GM19468 (cell line): Measurements from ENCODE around the gene PREP.

ENCODE experiments used
- ATAC-seq: cut with Tn5 transposase; IDR thresholded peaks from one replicate; pipeline ENCODE4 v1.9.1; 2021; ENCODE audit warnings: mild to moderate bottlenecking, moderate library complexity, moderate number of reproducible peaks; ENCODE audit not compliant: unreplicated experiment; ENCODE audit errors: extremely low read depth

Gene PREP

DNA sequence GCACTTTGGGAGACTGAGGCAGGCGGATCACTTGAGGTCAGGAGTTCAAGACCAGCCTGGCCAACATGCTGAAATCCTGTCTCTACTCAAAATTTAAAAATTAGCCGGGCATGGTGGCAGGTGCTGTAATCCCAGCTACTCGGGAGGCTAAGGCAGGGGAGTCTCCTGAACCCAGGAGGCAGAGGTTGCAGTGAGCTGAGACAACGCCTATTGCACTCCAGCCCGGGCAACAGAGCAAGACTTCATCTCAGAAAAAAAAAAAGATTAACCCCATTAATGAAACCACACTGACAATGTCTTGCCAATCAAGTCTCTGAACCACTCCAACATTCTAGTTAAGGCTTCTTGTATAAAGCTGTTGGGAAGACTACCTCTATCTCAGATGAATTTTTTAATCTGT is 4.0 kb downstream of the PREP start:
- no peak for ATAC-seq

DNA sequence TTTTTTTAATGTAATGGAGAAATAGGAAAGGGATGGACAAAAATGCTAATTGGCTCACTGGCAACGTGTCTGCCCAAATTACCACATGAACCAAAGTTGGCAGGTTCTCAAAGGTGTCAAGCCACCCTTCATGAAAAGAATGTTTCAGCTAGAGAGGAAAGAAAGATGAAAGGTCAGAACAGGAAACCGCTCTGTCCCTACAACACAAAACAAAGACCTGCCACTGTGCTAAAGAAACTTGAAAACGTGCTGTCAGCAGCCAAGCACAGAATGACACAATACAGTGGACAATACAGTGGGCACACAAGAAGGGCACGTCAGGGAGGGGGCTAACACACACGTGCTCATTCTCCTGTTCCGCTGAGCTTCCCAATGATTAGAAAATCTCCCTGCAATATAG is 4.9 kb downstream of the PREP start:
- ATAC-seq = no peak

DNA sequence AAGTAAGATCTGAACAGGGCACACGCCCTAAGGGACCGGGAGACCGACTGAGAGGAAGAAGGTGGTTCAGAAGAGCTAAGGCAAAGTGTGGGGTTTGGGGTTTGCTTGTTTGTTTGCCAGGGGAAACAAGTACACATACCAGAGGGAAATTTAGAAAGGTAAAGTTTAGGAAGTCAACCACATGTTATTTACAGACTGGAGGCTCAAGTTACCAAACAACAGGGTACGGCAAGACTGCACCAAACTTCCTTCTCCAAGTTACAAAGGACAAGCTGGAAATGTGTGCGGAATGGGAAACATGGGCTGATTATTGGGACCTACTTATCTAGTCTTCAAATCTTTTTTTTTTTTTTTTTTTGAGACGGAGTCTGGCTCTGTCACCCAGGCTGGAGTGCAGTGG is 11.2 kb downstream of the PREP start:
- no peak for ATAC-seq

DNA sequence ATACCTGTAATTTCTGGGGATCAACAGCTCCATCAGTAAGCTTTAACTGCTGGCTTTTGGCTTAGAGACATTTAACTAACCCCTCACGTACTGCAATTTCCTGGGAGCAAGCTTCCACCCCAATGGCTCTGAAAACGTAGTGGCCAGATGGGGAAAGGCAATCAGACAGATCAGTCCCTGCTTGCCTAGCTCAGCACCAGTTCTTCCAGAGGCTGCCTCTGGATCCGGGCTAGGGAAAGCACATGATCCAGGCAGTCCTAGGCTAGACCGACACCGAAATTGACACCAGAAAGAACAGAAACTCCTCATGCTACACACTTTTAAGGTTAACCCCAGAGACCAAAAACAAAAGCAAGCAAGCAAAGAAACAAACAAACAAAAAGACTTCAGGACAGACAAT is 13.3 kb downstream of the PREP start:
- ATAC-seq = no peak

DNA sequence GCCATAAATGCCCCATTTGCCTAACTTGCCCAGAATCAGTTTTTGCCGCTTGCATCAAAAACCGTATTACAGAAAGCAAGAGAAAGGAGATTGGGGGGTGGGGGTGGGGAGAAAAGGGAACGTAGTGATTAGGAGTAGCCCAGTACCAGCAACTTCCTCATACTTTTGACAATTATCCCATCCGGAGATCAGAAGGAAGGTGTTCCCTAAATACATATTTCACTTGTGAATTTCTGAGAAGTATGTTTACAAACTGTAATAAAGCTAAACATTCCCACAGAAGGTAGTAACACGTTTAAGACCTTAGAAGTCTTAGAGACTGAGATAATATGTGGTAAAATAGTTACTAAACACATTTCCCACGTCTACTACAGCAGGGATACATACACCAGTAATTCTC is 14.5 kb downstream of the PREP start:
- no peak for ATAC-seq

DNA sequence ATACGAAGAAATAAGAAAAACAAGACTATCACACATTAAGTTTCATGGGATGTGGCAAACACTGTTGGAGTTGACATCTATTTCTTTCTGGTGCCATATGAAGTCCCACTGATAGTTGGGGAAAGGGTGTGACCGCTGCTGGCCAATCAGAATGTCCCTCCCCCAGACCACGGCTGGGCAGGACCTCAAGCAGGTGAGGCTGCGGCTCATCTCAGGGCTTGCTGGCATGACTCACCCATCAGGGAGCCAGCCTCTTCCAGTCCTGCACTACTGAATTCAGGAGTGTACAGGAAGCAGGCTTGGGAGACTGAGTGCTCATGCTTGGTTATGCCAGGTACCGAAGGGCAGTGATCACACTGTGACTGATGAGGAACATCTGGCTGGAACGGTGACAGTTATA is 18.9 kb downstream of the PREP start:
- ATAC-seq = no peak

DNA sequence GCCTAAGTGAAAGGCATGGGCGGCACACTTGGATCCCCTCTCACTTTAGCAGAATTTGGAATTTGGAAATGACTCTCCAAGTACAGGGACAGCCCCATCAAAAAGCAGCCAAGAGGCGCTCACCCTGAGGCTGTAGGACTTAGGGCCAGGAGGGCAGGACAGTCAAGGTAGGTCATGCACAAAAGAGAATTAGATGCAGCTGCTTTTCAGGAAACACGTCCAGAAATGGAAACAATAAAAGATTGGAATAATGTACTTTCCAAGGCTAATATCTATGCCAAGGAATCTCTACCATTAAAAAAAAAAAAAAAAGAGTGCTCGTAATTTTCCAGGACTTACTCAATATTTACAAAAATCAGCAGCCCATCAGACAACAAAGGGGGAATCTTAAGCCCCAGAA is 19.9 kb downstream of the PREP start:
- no peak for ATAC-seq

DNA sequence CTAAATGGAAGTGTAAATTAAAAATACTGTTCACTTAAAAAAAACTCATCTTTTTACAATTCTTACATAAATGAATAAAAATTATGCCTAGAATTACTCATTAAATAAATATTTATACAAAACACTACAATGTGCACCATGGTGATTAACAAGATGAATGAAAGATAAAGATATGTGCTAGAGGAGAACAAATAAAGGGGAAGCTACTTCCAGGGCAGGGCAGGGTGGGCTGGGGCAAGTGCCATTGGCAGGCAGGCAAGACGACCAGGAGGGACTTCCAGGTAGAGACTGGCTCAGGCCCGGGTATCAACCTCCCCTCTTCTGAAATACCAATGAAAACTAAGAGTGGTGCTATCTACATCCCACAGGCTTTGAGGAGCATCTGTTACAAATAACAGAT is 20.4 kb downstream of the PREP start:
- no peak for ATAC-seq

DNA sequence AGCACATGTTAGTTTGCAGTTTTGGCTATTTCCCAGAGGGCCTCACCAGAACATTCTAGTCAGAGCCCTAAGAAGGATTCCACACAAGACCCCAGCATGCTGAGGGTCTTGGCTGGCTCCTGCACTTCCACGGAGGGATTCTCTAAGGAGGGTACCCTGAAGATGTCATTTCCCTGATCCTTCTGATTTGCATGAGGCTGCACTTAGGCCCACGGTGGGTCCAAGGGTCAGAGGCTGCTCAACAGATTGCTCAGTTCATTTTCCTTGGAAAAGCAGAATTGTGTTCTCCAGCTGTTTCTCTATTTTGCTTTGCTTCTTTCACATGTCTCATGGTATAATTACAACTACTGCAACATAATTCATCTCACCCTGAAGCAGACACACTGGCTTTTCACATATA is 22.2 kb downstream of the PREP start:
- ATAC-seq = no peak

DNA sequence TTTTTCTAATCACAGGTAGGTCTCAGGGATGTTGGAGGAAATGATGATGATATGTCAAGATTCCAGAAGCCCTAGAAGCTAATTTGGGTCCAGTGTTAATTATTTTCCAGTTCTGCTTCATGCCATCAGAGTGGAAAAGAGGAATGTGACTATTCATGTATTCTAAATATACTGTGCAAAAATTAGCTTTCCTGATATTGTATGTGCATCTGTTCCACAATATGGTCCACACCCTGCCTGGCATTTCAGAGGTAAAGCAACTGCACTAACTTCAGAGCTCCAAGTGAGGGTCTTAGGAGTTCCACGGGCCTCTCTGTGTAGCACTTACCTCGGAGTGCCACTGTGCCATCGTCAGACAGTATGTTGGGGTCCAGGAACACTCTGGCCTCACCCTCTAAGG is 27.1 kb downstream of the PREP start:
- no peak for ATAC-seq

DNA sequence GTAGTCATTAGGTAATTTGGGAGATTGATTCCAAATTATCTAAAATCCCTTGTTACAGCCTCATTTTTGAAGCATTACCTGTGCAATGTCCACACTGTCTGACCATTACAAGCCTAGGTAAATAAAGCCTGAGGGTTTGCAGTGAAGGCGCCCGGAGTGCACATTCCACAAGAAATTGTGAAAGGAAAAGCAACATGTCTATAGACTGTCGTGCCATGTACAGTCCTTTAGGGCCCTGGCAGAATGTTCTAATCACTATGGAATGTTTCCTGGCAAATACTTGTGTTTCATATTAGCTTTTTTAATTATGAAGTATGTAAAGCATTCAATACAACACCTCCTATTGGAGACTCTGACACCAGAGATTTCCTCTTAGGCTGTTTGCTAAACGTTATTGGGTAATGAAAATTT is 28.9 kb downstream of the PREP start:
- ATAC-seq = no peak

DNA sequence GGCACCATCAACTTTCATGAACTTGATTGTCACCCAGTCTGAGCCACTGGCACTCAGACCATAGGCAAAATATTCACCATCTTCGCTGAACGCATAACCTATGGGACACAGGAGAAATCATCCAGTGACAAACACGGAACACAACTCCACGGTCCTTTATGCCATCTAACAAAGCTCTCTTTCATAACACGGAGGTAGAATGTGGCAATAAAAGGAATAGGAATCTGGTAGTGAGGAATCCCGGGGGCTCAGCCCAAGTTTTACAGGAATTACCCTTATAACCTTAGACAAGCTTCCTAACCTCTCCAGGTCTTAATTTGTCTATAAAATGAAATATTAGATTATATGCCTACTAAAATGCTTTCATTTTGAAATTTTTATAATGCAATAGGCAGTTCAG is 29.4 kb downstream of the PREP start:
- no peak for ATAC-seq

DNA sequence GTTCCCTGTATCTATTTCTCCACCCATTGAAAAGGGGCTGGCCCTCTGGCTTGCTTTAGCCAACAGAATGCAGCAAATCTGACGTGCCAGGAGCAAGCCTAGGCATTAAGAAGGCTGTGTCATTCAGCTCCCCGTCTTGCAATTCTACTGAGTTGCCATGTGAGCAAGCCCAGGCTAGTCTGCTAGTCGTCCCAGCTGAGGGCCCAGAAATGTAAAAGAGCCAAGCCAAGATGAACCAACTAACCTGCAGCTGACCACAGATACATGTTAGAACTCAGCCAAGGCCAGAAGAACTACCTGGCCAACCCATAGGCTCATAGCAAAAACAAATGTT is 30.1 kb downstream of the PREP start:
- ATAC-seq = no peak

DNA sequence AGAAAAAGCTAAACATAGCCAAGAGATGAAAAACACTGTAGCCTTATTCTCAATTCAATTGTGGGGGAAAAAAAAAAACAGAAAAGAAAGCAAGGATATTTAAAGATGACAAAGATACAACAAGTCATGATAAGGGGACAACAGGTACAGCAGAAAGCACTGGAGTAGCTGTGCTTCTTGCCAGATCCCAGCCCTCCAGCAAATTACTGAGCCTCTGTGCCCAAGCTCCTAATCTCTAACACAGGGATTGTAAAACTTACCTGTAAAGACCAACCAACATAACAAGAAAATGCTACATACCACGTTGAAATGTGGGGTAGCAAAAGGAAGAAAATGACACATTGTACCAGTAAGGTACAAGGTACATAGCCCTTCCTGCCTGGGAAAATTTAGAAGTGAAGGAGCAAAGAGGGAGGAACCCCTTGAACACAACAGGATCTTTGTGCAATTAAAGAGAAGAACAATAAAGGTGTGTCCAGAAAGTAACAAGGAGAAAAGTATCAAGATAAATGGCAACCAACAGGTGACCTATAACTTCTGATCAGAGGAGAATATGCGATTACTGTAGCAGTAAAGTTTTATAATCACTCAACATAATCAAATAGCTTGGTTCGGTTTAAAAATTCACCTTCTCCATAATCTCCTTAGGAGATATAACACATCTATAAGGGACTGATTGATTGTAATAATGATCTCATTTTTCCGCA is 30.6 kb downstream of the PREP start:
- ATAC-seq = no peak

DNA sequence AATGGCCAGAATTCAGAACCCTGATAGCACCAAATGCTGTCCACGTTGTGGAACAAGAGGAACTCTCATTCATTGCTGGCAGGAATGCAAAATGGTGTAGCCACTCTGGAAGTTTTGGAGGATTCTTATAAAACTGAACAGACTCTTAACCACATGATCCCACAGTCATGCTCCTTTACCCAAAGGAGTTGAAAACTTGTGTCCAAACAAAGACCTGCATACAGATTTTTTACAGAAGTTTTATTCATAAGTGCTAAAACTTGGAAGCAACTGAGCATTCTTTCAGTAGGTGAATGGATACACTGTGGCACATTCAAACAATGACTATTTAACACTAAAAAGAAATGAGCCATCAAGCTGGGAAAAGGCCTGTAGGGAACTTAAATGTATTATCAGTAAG is 32.5 kb downstream of the PREP start:
- ATAC-seq = no peak

DNA sequence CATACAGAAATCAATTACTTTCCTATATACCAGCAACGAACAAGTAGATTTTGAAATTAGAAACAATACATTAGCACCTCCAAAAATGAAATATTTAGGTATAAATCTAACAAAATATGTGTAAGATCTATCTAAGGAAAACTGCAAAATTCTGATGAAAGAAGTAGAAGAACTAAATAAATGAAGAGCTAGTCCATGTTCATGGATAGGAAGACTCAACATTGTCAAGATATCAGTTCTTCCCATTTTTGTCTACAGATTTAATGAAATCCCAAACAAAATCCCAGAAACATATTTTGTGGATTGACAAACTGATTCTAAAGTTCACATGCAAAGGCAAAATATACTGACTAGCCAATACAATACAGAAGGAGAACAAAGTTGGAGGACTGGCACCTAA is 33.7 kb downstream of the PREP start:
- no peak for ATAC-seq

DNA sequence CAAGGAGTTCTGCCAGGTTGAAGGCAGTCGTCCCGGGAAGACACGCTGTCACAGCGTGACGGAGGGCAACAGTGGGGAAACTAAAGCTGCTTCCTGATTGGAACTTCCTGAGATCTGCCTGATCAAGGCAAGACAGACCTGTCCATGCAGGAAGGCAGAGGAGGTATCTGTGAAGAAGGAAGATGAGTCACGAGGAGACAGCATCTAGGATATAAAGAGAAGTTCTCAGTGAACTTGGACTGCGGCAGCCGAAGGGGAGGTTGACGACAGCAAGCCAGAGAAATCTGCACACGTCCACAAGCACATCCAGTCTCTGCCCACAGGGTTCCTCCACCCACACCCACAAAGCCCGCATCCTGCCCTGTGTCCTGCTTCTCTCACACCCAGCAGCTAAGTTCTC is 38.6 kb downstream of the PREP start:
- no peak for ATAC-seq

DNA sequence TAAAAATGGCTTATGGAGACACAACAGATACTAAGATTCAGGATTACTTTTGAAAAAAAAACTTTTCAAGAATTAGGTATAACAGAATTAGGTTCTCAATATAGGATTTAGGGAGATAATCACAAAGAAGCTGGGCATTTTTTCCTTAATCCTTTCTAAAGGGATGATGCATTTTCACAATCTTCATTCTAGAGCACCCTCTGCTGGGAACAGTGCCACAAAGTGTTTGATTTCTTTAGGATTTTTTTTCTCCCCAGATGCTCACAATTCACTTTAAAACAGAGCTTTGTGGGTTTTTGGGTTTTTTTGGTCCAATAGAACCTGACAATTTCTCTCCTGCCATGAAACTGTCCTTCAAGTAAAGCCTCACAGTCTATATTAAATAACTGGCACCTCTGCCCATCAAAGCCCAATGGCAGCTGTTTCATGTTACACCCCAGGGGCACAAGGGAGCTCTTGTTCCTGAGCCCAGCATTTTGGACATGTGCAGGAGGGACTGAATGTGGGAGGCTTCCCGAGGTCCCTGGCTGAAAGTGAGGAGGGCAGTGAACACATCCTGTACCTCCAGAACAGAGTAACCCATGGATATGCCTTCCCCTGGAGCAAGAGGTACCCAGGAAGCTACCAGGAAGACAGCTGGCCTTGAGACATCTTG is 39.7 kb downstream of the PREP start:
- ATAC-seq = no peak

DNA sequence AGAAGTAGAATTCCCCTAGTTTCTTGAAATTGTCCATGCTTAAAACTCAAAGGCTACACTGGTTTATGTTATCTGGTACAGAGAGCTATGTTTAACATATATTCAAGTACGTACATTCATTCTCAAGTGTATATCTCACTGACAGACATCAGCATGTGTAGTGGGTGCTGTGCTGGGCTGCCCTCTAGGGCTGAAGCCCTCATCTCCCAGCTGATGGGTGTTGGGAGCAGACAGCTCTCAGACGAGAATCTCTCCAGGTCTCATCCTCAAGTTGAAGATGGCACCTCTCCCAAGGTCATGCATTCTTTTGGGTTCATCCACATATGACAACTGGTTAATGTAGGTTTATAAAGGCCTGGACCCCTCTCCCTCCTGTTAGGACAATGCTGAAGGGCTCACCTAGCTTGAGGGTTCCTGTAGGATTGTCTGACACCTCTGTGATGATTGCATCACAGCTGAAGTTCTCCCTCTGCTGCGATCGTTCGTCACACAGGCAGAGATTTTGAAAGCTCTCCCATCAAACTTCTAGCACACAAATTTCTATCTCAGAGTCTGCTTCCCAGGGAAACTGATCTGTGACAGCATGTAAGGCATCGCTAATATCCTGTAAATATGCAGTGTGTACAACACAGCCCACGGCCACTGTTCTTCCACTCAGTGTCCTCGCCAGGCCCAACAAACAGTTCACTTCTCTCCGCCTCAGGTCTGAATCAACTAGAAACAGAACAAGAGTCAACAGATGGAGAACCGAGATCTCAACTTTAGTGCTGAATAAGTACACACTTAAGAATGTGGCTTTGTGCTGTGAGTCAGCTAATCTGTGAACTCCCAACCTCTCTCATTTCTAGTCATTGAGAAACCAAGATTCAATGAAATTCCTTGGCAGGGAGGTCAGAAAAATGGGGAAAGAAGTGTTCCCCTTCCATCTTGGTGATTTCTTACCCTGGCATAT is 43.2 kb downstream of the PREP start:
- ATAC-seq = no peak

DNA sequence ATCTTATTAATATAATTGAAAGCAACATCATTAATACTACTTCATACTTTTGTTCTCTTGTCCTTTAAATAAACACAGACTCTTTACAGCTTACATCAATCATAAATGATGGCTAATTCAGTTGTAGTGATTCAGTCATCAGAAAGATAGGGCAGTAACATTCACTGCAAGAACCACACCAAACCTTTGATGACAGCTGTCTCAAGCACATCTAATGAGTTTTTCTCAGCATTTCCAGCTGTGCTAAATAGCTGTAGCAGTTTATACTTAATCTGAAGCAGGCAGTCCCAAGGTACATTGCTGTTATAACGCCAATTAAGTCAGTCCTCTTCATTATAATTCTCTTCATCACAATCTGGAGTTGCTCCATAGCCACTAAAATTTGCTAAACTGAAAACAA is 45.7 kb downstream of the PREP start:
- no peak for ATAC-seq

DNA sequence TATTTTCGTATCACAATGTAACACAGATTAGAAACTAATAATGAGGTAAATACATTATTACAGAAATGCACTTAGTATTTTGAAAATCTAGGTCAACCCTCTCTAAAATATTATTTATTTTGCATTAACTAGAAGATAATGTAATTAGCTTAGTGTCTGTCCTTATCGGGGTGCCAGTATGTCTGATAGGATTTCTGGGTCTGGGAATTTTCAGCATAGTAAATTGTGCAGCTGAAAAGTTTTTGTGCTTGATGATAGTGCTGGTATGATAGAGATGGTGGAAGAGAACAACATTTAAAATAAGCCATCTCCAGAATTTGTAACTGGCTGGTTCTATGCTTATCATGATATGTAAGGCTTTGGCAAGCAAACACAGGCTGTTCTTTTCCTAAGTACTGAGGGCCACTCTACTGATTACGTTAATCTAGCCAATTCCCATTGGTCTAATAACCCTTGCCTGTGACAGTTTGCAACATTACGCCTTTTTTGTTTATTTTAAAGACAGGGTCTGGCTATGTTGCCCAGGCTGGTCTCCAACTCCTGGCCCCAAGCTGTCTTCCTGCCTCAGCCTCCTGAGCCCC is 50.8 kb downstream of the PREP start:
- no peak for ATAC-seq
